Activated CD8-positive, alpha-beta T cell treated with anti-CD3 and anti-CD28 coated beads for 36 hours (primary cell): ENCODE measurements around the gene HNRNPM. TPM values are rescaled to one million over a fixed set of nuclear protein-coding genes. Genes with fewer than 3 reads are reported as not detected.

ENCODE experiments used
- ATAC-seq: fragments of 200-7000 bp; cut with Tn5 transposase; one replicate; pipeline ENCODE4 v1.10.0; 2021; ENCODE audit warnings: mild to moderate bottlenecking, moderate library complexity
- CTCF ChIA-PET: fragments of 350-600 bp; sonication (Branson Sonifier 250); formaldehyde crosslinking; loops from one replicate; lab custom pipeline; 2021; ENCODE audit warnings: antibody characterized with exemption; lab: Charles Lee
- POLR2A ChIA-PET: fragments of 350-600 bp; sonication (Branson Sonifier 250); formaldehyde crosslinking; loops from one replicate; lab custom pipeline; 2021; ENCODE audit warnings: antibody characterized with exemption; lab: Charles Lee
- DNase-seq: peaks from one replicate; pipeline ENCODE4 v3.0.0-alpha.2; 2020
- H3K27ac Mint-ChIP-seq: one replicate; pipeline ENCODE4 v1.8.0; 2021; ENCODE audit warnings: mild to moderate bottlenecking, mixed read lengths
- H3K27me3 Mint-ChIP-seq: one replicate; pipeline ENCODE4 v1.8.0; 2021; ENCODE audit warnings: mixed read lengths
- H3K36me3 Mint-ChIP-seq: one replicate; pipeline ENCODE4 v1.8.0; 2021; ENCODE audit warnings: low read depth, mixed read lengths
- H3K4me1 Mint-ChIP-seq: one replicate; pipeline ENCODE4 v1.8.0; 2021; ENCODE audit warnings: low read depth, mixed read lengths
- H3K4me3 Mint-ChIP-seq: one replicate; pipeline ENCODE4 v1.8.0; 2021; ENCODE audit warnings: mild to moderate bottlenecking, moderate library complexity, mixed read lengths
- H3K9me3 Mint-ChIP-seq: one replicate; pipeline ENCODE4 v1.8.0; 2021; ENCODE audit warnings: mixed read lengths
- intact Hi-C: fragments of 100-400 bp; cut with micrococcal nuclease; formaldehyde crosslinking; loops from one replicate; pipeline ENCODE4 v1.10.0; 2022
- total RNA-seq, 2 experiments: library from RNA; stranded (reverse); gene quantifications; one replicate each; pipeline ENCODE4 v1.2.3, GENCODE V29; 2021
- TF ChIP-seq, protein P1 (sequence below): fragments of 200-600 bp; IDR thresholded peaks from one replicate; pipeline ENCODE4 v1.8.0; 2022; ENCODE audit warnings: antibody characterized with exemption, mild to moderate bottlenecking

Gene HNRNPM
- total RNA-seq, 2 experiments from 2014 or later = 242 to 254 TPM

DNA sequence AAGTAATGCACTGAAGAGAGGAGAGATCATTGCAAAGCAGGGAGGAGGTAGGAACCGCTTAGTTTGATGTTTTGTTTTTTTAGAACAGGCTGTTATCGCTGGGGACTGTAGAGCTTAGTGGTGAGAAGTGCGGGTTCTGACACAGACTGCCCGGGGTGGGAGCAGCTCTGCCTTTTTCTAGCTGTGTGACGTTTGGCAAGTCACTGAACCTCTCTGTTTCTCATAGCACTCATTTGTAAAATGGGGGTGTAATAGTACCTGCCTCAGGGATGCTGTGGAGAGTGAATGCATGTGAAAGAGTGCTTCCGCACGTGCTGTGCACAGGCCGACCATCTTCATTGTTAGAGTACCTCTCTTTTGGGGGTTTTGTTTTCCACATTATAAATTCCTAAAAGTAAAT, 38.4 kb downstream of the HNRNPM start:
- intact Hi-C loops = no loop called here
- POLR2A ChIA-PET = interaction anchor here (0.6 to 1.9 kb wide), 6 partner anchors 9 to 119 kb away, joined by 3 to 5 read pairs (median 4); partner anchors contain the start of genes ANGPTL4 and ZNF414
- Mint-ChIP-seq H3K27me3 (no peaks in the 10 kb centered on the region), H3K4me1 (peaks cover 69% of the 10 kb centered on the region), H3K27ac (peak overlapping the region; percentile 53), H3K4me3 (no peak overlapping the region), H3K9me3 (no peaks in the 10 kb centered on the region), H3K36me3 (peaks cover 76% of the 10 kb centered on the region)
- TF ChIP-seq, protein P1, sequence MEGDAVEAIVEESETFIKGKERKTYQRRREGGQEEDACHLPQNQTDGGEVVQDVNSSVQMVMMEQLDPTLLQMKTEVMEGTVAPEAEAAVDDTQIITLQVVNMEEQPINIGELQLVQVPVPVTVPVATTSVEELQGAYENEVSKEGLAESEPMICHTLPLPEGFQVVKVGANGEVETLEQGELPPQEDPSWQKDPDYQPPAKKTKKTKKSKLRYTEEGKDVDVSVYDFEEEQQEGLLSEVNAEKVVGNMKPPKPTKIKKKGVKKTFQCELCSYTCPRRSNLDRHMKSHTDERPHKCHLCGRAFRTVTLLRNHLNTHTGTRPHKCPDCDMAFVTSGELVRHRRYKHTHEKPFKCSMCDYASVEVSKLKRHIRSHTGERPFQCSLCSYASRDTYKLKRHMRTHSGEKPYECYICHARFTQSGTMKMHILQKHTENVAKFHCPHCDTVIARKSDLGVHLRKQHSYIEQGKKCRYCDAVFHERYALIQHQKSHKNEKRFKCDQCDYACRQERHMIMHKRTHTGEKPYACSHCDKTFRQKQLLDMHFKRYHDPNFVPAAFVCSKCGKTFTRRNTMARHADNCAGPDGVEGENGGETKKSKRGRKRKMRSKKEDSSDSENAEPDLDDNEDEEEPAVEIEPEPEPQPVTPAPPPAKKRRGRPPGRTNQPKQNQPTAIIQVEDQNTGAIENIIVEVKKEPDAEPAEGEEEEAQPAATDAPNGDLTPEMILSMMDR = no peak
- CTCF ChIA-PET = interaction anchor here (0.9 to 5.3 kb wide), 3 partner anchors 70 to 129 kb away, joined by 3 to 31 read pairs (median 3); partner anchors contain the start of gene MARCHF2
- no peak for ATAC-seq
- no peak for DNase-seq

DNA sequence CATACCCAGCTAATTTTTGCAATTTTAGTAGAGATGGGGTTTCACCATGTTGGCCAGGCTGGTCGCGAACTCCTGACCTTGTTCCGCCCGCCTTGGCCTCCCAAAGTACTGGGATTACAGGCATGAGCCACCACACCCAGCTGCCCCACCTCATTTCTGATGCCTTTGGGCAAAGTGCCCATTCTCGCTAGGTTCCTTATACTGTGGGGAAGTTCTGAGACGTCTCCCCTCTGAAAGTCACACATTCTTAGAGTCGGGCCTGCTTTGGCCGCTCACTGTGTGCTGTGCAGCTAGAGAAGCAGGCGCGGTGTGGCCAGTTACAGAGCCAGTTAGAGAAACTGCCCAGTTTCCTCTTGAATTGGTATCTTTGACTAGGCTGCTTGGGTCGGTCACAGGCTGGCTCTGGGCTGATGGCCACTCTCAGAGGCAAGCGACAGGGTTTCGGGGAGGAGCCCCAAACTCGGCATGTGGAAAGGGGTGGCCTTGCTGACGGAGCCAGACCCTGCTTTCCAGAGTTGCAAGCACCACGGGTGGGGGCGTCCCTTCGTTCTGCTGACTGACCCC, 39.6 kb downstream of the HNRNPM start:
- Mint-ChIP-seq H3K27ac (no peak overlapping the region), H3K27me3 (no peaks in the 10 kb centered on the region), H3K9me3 (no peaks in the 10 kb centered on the region), H3K36me3 (peaks cover 75% of the 10 kb centered on the region), H3K4me3 (no peak overlapping the region), H3K4me1 (peaks cover 59% of the 10 kb centered on the region)
- TF ChIP-seq, protein P1 = no peak
- POLR2A ChIA-PET = no interaction called here
- DNase-seq (no peak), ATAC-seq (no peak)
- CTCF ChIA-PET = interaction anchor here (1.1 kb wide), 1 partner anchor 130 kb away, joined by 3 read pairs; no protein-coding TSS in a partner anchor
- intact Hi-C loops = no loop called here

DNA sequence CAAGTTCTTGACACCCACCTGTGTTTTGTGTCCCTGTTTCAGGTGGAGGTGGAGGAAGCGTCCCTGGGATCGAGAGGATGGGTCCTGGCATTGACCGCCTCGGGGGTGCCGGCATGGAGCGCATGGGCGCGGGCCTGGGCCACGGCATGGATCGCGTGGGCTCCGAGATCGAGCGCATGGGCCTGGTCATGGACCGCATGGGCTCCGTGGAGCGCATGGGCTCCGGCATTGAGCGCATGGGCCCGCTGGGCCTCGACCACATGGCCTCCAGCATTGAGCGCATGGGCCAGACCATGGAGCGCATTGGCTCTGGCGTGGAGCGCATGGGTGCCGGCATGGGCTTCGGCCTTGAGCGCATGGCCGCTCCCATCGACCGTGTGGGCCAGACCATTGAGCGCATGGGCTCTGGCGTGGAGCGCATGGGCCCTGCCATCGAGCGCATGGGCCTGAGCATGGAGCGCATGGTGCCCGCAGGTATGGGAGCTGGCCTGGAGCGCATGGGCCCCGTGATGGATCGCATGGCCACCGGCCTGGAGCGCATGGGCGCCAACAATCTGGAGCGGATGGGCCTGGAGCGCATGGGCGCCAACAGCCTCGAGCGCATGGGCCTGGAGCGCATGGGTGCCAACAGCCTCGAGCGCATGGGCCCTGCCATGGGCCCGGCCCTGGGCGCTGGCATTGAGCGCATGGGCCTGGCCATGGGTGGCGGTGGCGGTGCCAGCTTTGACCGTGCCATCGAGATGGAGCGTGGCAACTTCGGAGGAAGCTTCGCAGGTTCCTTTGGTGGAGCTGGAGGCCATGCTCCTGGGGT, 41.0 kb downstream of the HNRNPM start:
- Mint-ChIP-seq H3K27me3 (no peaks in the 10 kb centered on the region), H3K4me1 (peaks cover 53% of the 10 kb centered on the region), H3K36me3 (peaks cover 71% of the 10 kb centered on the region), H3K27ac (peak overlapping the region; percentile 93), H3K4me3 (no peak overlapping the region), H3K9me3 (no peaks in the 10 kb centered on the region)
- ChIA-PET POLR2A (interaction anchor here (1.5 to 2.4 kb wide), 2 partner anchors 28 to 93 kb away, joined by 3 to 15 read pairs; partner anchors contain the start of gene ZNF414), CTCF (interaction anchor here (1.1 to 3.9 kb wide), 3 partner anchors 34 to 93 kb away, joined by 3 to 39 read pairs (median 8); partner anchors contain the start of gene MYO1F)
- ATAC-seq (no peak), DNase-seq (no peak)
- intact Hi-C loops = no loop called here
- TF ChIP-seq, protein P1 = no peak

DNA sequence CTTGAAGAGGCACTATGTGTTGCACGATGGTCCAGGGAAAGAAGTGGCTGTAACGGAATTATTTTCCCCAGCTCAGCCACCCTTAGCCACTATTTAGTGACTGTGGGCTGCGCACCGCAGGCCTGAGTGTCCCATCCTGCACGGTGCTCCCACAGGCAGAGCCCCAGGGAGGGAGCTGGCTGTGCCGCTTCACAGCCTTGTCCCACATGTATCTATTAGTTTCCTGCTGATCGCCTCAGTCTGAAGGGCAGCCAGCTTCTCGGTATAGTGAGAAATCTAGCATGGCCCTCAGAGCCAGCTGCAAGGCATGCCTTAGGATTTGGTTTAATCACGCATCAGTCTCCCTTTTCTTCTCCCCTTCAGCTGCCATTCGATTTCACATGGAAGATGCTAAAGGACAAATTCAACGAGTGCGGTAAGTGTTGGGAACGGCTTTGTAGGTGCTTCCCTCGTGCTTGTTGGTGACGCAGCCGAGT, 41.9 kb downstream of the HNRNPM start:
- no peak for DNase-seq
- CTCF ChIA-PET = interaction anchor here (0.8 to 3.9 kb wide), 7 partner anchors 19 to 92 kb away, joined by 3 to 39 read pairs (median 6); partner anchors contain the start of gene MYO1F
- Mint-ChIP-seq H3K27me3 (no peaks in the 10 kb centered on the region), H3K27ac (peak overlapping the region; percentile 93), H3K4me3 (peak overlapping the region; percentile 12), H3K36me3 (peaks cover 62% of the 10 kb centered on the region), H3K4me1 (peaks cover 44% of the 10 kb centered on the region), H3K9me3 (no peaks in the 10 kb centered on the region)
- no peak for ATAC-seq
- intact Hi-C loops = no loop called here
- TF ChIP-seq, protein P1 = no peak
- POLR2A ChIA-PET = interaction anchor here (0.8 to 2.4 kb wide), 6 partner anchors 22 to 542 kb away, joined by 3 to 15 read pairs (median 4); partner anchors contain the start of genes MYO1F and ZNF414
